Measurements from ENCODE around the gene NACC2.
"Not testable (repeated sequence)": the region's sequence is repeated elsewhere in the genome, so short reads cannot be mapped to it uniquely, and the experiment has no call there.

The NACC2 gene

GRCh38 chr9:135968083-135968476 is 127.0 kb downstream of the NACC2 start:
- Histone ChIP-seq H3F3A (ENCODE audit: low read depth) (no peaks in the 10 kb centered on the region), H3K27me3 (ENCODE audit: insufficient read depth, low read length, poor library complexity, severe bottlenecking) (no peaks in the 10 kb centered on the region), H3K79me2 (ENCODE audit: insufficient read depth, low read length) (no peaks in the 10 kb centered on the region), H3K4me2 (ENCODE audit: low read depth, low read length, poor library complexity, severe bottlenecking) (no peak overlapping the region), H3K4me3 (ENCODE audit: low read length, poor library complexity, severe bottlenecking) (no peak overlapping the region), H3K9me3 (ENCODE audit: insufficient read depth, low read depth, low read length) (no peaks in the 10 kb centered on the region), H4K20me1 (ENCODE audit: insufficient read depth, low read length, poor library complexity, severe bottlenecking) (no peaks in the 10 kb centered on the region), H3K36me3 (ENCODE audit: insufficient read depth, low read length) (no peaks in the 10 kb centered on the region), H2AFZ (ENCODE audit: low read length) (no peak overlapping the region), H3K9me2 (replicated peaks; ENCODE audit: low read depth, low read length) (no peaks in the 10 kb centered on the region), H3K4me1 (ENCODE audit: insufficient read depth, low read length, poor library complexity, severe bottlenecking) (peaks cover 7% of the 10 kb centered on the region), H3K9ac (ENCODE audit: low read depth, low read length, poor library complexity, severe bottlenecking) (no peak overlapping the region)
- TF ChIP-seq CTCF (conservative IDR thresholded peaks at IDR 0.05; ENCODE audit: low read length) (no peak), EZH2phosphoT487 (IDR thresholded peaks at IDR 0.05; ENCODE audit: borderline replicate concordance) (no peak)

- not testable (repeated sequence) for H3K4me2 ChIP-seq (ENCODE audit: low read depth, low read length, poor library complexity, severe bottlenecking); H2AFZ ChIP-seq (ENCODE audit: low read length)
These were observed 128.2 kb downstream of the NACC2 start for GRCh38 chr9:135966916-135967260.

GRCh38 chr9:135965124-135965756 is 129.8 kb downstream of the NACC2 start:
- H3K79me2 ChIP-seq (ENCODE audit: insufficient read depth, low read length) = peaks cover 8% of the 10 kb centered on the region

More at GRCh38 chr9:135966916-135967260, 128.2 kb downstream of the NACC2 start:
- not testable (repeated sequence) for H3K9me2 ChIP-seq (replicated peaks; ENCODE audit: low read depth, low read length); H3K36me3 ChIP-seq (ENCODE audit: insufficient read depth, low read length); H3K79me2 ChIP-seq (ENCODE audit: insufficient read depth, low read length); H3K27me3 ChIP-seq (ENCODE audit: insufficient read depth, low read length, poor library complexity, severe bottlenecking); H3K9me3 ChIP-seq (ENCODE audit: insufficient read depth, low read depth, low read length); H3F3A ChIP-seq (ENCODE audit: low read depth); H3K4me3 ChIP-seq (ENCODE audit: low read length, poor library complexity, severe bottlenecking); H3K9ac ChIP-seq (ENCODE audit: low read depth, low read length, poor library complexity, severe bottlenecking); H4K20me1 ChIP-seq (ENCODE audit: insufficient read depth, low read length, poor library complexity, severe bottlenecking)
- H3K4me1 ChIP-seq (ENCODE audit: insufficient read depth, low read length, poor library complexity, severe bottlenecking) = peaks cover 14% of the 10 kb centered on the region

More at GRCh38 chr9:135965124-135965756, 129.8 kb downstream of the NACC2 start:
- Histone ChIP-seq H3K36me3 (ENCODE audit: insufficient read depth, low read length) (no peaks in the 10 kb centered on the region), H2AFZ (ENCODE audit: low read length) (no peak overlapping the region), H3K9me2 (replicated peaks; ENCODE audit: low read depth, low read length) (no peaks in the 10 kb centered on the region), H3K9me3 (ENCODE audit: insufficient read depth, low read depth, low read length) (no peaks in the 10 kb centered on the region), H3F3A (ENCODE audit: low read depth) (no peaks in the 10 kb centered on the region), H3K4me2 (ENCODE audit: low read depth, low read length, poor library complexity, severe bottlenecking) (no peak overlapping the region), H3K4me3 (ENCODE audit: low read length, poor library complexity, severe bottlenecking) (no peak overlapping the region), H3K27me3 (ENCODE audit: insufficient read depth, low read length, poor library complexity, severe bottlenecking) (no peaks in the 10 kb centered on the region), H3K9ac (ENCODE audit: low read depth, low read length, poor library complexity, severe bottlenecking) (no peak overlapping the region), H3K4me1 (ENCODE audit: insufficient read depth, low read length, poor library complexity, severe bottlenecking) (peaks cover 23% of the 10 kb centered on the region), H4K20me1 (ENCODE audit: insufficient read depth, low read length, poor library complexity, severe bottlenecking) (peaks cover 4% of the 10 kb centered on the region)
- no peak for TF ChIP-seq EZH2phosphoT487 (IDR thresholded peaks at IDR 0.05; ENCODE audit: borderline replicate concordance)
- TF ChIP-seq CTCF (conservative IDR thresholded peaks at IDR 0.05; ENCODE audit: low read length) = no peak
